ENCODE measurements around the gene BRCA2.

The BRCA2 gene

DNA sequence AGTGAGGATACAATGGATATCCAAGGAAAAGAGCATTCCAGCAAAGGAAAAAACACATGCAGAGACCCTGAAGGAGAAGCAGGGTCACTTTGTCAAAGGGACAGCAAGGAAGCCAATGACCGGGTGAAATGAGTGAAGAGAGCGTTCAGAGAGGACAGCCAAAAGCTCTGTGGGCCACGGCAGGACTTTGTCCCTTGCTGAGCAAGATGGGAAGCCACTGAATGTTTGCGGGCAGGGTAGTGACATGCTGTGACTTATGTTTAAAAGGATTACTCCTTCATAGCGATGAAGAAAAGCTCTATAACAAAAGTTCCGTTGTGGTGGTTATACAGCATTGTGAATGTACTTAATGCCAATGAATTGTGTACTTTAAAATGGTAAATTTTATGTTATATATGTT is 16.6 kb upstream of the BRCA2 start:
- no peak overlapping the region for H3K4me3 ChIP-seq (ENCODE audit: insufficient read length, low read depth)
- no peaks in the 10 kb centered on the region for H3K36me3 ChIP-seq (ENCODE audit: insufficient read depth, insufficient read length, low read length)
- no peaks in the 10 kb centered on the region for H3K4me1 ChIP-seq (ENCODE audit: insufficient read depth, insufficient read length)
- TF ChIP-seq ZNF274 (IDR thresholded peaks at IDR 0.05; ENCODE audit: low read depth, low read length) (no peak), YY1 (IDR thresholded peaks at IDR 0.05; ENCODE audit: insufficient read depth, insufficient read length) (no peak), SUZ12 (IDR thresholded peaks at IDR 0.05; ENCODE audit: extremely low read depth, insufficient read depth, insufficient read length) (no peak)
- H3K9ac ChIP-seq (ENCODE audit: insufficient read length, low read depth), result no peak overlapping the region
- DNase-seq (ENCODE audit: low read depth, low spot score), result no peak
- no peaks in the 10 kb centered on the region for H3K9me3 ChIP-seq (ENCODE audit: insufficient read depth, low read length)
- no peaks in the 10 kb centered on the region for H3K27me3 ChIP-seq (ENCODE audit: insufficient read depth, insufficient read length)

DNA sequence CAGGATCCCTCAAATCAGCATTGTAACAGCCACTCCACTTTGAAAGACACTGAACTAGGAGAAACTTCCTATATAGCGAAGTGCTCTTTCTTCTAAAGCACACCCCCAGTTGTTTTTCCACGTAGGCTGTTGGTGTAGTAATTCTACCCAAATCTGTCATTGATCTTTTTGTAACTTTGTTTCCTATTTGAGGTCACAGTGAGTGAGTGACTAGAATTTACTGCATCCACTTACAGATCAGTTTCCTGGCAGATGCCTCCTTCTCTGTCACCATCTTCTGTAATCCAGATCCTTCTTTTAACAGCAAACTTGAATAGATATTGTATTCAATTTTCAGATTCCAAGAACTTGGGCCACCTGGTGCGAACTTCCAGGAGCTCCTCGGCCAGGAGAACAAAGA is 15.4 kb upstream of the BRCA2 start:
- no peaks in the 10 kb centered on the region for H3K4me1 ChIP-seq (ENCODE audit: insufficient read depth, insufficient read length)
- H3K4me3 ChIP-seq (ENCODE audit: insufficient read length, low read depth), result no peak overlapping the region
- DNase-seq (ENCODE audit: low read depth, low spot score), result no peak
- no peak overlapping the region for H3K9ac ChIP-seq (ENCODE audit: insufficient read length, low read depth)
- no peak for TF ChIP-seq ZNF274 (IDR thresholded peaks at IDR 0.05; ENCODE audit: low read depth, low read length)
- TF ChIP-seq YY1 (IDR thresholded peaks at IDR 0.05; ENCODE audit: insufficient read depth, insufficient read length), result no peak
- no peak for TF ChIP-seq SUZ12 (IDR thresholded peaks at IDR 0.05; ENCODE audit: extremely low read depth, insufficient read depth, insufficient read length)
- no peaks in the 10 kb centered on the region for H3K27me3 ChIP-seq (ENCODE audit: insufficient read depth, insufficient read length)
- no peaks in the 10 kb centered on the region for H3K36me3 ChIP-seq (ENCODE audit: insufficient read depth, insufficient read length, low read length)
- no peaks in the 10 kb centered on the region for H3K9me3 ChIP-seq (ENCODE audit: insufficient read depth, low read length)

DNA sequence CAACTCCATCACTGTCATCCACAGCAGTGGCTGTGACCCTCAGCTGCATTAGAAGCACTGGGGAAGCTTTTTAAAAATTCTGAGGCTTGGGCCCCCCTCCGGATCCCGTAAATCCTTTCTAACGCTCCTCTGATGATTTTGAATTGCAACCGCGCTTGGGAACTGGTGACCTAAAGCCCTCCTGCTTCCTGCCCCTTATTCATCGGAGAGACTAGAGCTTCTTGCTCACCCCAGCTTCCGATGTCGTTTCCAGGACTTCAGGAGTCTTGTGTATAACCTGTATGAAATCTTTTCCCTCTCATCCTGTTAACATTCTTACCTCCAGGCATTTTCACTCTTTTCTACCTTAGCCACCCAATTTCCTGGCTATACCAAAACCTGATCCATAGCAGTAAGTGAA is 14.9 kb upstream of the BRCA2 start:
- no peak for DNase-seq (ENCODE audit: low read depth, low spot score)
- TF ChIP-seq SUZ12 (IDR thresholded peaks at IDR 0.05; ENCODE audit: extremely low read depth, insufficient read depth, insufficient read length) (no peak), YY1 (IDR thresholded peaks at IDR 0.05; ENCODE audit: insufficient read depth, insufficient read length) (no peak), ZNF274 (IDR thresholded peaks at IDR 0.05; ENCODE audit: low read depth, low read length) (no peak)
- Histone ChIP-seq H3K4me1 (ENCODE audit: insufficient read depth, insufficient read length) (no peaks in the 10 kb centered on the region), H3K4me3 (ENCODE audit: insufficient read length, low read depth) (no peak overlapping the region), H3K9ac (ENCODE audit: insufficient read length, low read depth) (no peak overlapping the region), H3K36me3 (ENCODE audit: insufficient read depth, insufficient read length, low read length) (no peaks in the 10 kb centered on the region), H3K9me3 (ENCODE audit: insufficient read depth, low read length) (no peaks in the 10 kb centered on the region), H3K27me3 (ENCODE audit: insufficient read depth, insufficient read length) (no peaks in the 10 kb centered on the region)

DNA sequence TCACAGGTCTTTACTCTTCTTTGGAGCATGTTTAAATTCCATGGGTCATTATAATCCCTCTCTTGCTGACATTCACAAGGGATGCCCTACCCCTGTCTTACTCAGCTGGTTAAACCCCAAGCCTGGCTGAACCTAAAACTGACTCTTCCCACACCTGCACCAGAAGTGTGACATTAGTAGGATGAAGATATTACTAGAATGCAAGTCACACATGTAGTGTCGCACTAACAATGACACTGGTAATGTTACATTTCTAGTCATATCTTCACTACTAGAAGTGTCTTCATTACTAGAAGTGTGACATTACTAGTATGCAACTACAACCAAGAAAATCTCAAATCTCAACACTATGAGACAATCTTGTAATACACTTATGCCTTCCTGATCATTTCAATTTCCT is 14.4 kb upstream of the BRCA2 start:
- TF ChIP-seq YY1 (IDR thresholded peaks at IDR 0.05; ENCODE audit: insufficient read depth, insufficient read length) (no peak), ZNF274 (IDR thresholded peaks at IDR 0.05; ENCODE audit: low read depth, low read length) (no peak), SUZ12 (IDR thresholded peaks at IDR 0.05; ENCODE audit: extremely low read depth, insufficient read depth, insufficient read length) (no peak)
- H3K27me3 ChIP-seq (ENCODE audit: insufficient read depth, insufficient read length), result no peaks in the 10 kb centered on the region
- no peak overlapping the region for H3K4me3 ChIP-seq (ENCODE audit: insufficient read length, low read depth)
- no peak overlapping the region for H3K9ac ChIP-seq (ENCODE audit: insufficient read length, low read depth)
- no peaks in the 10 kb centered on the region for H3K36me3 ChIP-seq (ENCODE audit: insufficient read depth, insufficient read length, low read length)
- no peaks in the 10 kb centered on the region for H3K4me1 ChIP-seq (ENCODE audit: insufficient read depth, insufficient read length)
- DNase-seq (ENCODE audit: low read depth, low spot score), result no peak
- no peaks in the 10 kb centered on the region for H3K9me3 ChIP-seq (ENCODE audit: insufficient read depth, low read length)

DNA sequence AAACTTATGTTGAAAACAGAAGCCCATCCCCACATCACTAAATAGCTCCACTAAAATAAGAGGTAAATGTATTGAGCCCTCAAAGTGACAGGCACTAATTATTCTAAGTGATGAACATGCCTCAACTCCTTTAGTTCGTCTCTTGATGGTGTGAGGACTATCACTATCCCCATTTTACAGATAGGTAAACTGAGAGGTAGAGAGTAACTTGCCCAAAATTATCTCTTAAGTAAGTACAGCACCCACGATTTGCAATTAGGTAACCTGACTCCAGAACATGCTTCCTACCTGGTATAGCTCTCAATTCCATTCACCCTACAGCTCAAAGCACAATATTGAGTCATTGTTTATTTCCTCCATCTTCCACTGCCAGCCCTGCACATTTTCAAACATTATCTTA is 12.8 kb upstream of the BRCA2 start:
- no peaks in the 10 kb centered on the region for H3K9me3 ChIP-seq (ENCODE audit: insufficient read depth, low read length)
- no peaks in the 10 kb centered on the region for H3K4me1 ChIP-seq (ENCODE audit: insufficient read depth, insufficient read length)
- DNase-seq (ENCODE audit: low read depth, low spot score), result no peak
- H3K9ac ChIP-seq (ENCODE audit: insufficient read length, low read depth), result no peak overlapping the region
- H3K4me3 ChIP-seq (ENCODE audit: insufficient read length, low read depth), result no peak overlapping the region
- no peaks in the 10 kb centered on the region for H3K27me3 ChIP-seq (ENCODE audit: insufficient read depth, insufficient read length)
- TF ChIP-seq YY1 (IDR thresholded peaks at IDR 0.05; ENCODE audit: insufficient read depth, insufficient read length) (no peak), SUZ12 (IDR thresholded peaks at IDR 0.05; ENCODE audit: extremely low read depth, insufficient read depth, insufficient read length) (no peak), ZNF274 (IDR thresholded peaks at IDR 0.05; ENCODE audit: low read depth, low read length) (no peak)
- no peaks in the 10 kb centered on the region for H3K36me3 ChIP-seq (ENCODE audit: insufficient read depth, insufficient read length, low read length)

DNA sequence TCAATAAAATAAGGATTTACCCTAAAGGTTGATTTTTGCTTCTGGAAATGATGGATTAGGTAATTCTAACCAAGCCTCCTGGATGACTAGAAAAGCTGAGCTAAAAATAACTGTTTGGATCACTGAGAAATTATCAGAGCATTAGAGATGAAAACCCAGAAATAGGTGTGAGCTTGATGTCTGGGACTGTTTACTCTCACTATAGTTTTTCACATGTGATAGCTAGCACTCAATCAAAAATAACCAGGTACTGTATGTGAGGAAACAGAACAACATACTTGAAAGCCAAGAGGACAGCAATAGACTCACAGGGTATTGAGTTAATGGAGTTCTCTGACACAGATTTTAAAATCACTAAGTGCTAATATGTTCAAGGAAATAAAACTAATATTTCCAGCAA is 9.7 kb upstream of the BRCA2 start:
- Histone ChIP-seq H3K36me3 (ENCODE audit: insufficient read depth, insufficient read length, low read length) (no peaks in the 10 kb centered on the region), H3K9me3 (ENCODE audit: insufficient read depth, low read length) (no peaks in the 10 kb centered on the region), H3K4me1 (ENCODE audit: insufficient read depth, insufficient read length) (no peaks in the 10 kb centered on the region), H3K9ac (ENCODE audit: insufficient read length, low read depth) (no peak overlapping the region), H3K27me3 (ENCODE audit: insufficient read depth, insufficient read length) (no peaks in the 10 kb centered on the region), H3K4me3 (ENCODE audit: insufficient read length, low read depth) (no peak overlapping the region)
- DNase-seq (ENCODE audit: low read depth, low spot score), result no peak
- no peak for TF ChIP-seq ZNF274 (IDR thresholded peaks at IDR 0.05; ENCODE audit: low read depth, low read length)
- TF ChIP-seq SUZ12 (IDR thresholded peaks at IDR 0.05; ENCODE audit: extremely low read depth, insufficient read depth, insufficient read length), result no peak
- TF ChIP-seq YY1 (IDR thresholded peaks at IDR 0.05; ENCODE audit: insufficient read depth, insufficient read length), result no peak

DNA sequence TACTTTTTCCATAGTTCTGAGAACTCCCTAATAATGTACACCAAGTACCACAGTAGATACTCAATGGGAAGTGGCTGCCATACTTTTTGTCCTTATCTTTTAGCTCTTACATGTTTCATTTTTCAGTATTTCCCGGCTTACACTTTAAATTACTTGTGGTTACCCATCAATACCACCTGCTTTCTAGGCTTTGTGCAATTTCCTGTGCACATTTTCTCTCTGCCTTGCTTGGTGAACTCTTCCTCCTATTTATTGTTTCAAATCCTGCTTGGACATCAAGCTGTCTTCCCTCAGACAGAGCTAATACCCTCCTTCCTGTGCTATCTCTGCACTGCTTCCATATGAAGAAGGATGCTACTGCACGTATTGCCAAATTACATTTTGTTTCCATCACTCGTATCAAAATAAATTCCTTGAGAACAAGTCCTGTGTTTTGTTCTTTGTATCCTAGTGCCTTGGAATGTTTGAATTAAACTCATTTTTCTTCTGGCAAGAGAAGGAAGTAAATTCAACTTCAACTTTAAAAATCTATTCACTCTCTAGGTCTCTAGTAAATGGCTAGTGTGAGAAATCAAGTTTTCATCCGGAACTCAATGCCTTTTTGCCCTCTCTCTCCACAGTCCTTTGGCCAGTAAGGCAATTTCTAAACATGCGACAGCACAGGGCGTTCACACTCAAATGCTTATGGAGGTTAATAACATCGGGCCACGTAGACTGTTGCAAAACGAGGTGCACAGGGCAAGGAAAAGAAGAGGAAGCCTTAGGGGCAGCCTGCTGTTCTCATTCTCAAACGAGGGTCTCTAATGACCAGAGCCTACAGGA is 5.8 kb upstream of the BRCA2 start:
- no peaks in the 10 kb centered on the region for H3K27me3 ChIP-seq (ENCODE audit: insufficient read depth, insufficient read length)
- no peaks in the 10 kb centered on the region for H3K9me3 ChIP-seq (ENCODE audit: insufficient read depth, low read length)
- no peaks in the 10 kb centered on the region for H3K36me3 ChIP-seq (ENCODE audit: insufficient read depth, insufficient read length, low read length)
- H3K9ac ChIP-seq (ENCODE audit: insufficient read length, low read depth), result no peak overlapping the region
- TF ChIP-seq YY1 (IDR thresholded peaks at IDR 0.05; ENCODE audit: insufficient read depth, insufficient read length) (no peak), SUZ12 (IDR thresholded peaks at IDR 0.05; ENCODE audit: extremely low read depth, insufficient read depth, insufficient read length) (no peak), ZNF274 (IDR thresholded peaks at IDR 0.05; ENCODE audit: low read depth, low read length) (no peak)
- no peak for DNase-seq (ENCODE audit: low read depth, low spot score)
- no peaks in the 10 kb centered on the region for H3K4me1 ChIP-seq (ENCODE audit: insufficient read depth, insufficient read length)
- H3K4me3 ChIP-seq (ENCODE audit: insufficient read length, low read depth), result no peak overlapping the region
